Measurements from ENCODE around the gene TNFRSF8. TPM values are rescaled to one million over a fixed set of nuclear protein-coding genes. Genes with fewer than 3 reads are reported as not detected.
A peak's percentile ranks its signal among the peaks of the same experiment; 100 is the strongest.

Gene TNFRSF8
- total and polyA plus RNA-seq, 2 of the 4 experiments (the other 2 are of a cell fraction), result under 0.01 to 0.31 TPM

GRCh38 chr1:12021616-12022015 is 41.5 kb upstream of the TNFRSF8 start:
- ATAC-seq (ENCODE audit: low read depth), result no peak
- BruUV-seq (replicated peaks), result no TSS peak
- CTCF ChIA-PET, result no interaction called here

More at GRCh38 chr1:12021616-12022015, 41.5 kb upstream of the TNFRSF8 start:
- H3K14ac ChIP-seq (replicated peaks; ENCODE audit: low read depth, low read length), result no peak overlapping the region
- no peaks in the 10 kb centered on the region; the same call in 1 of the 2 replicates for H4K20me1 ChIP-seq (ENCODE audit: insufficient read depth, low read length)
- no peak overlapping the region for H2BK20ac ChIP-seq (ENCODE audit: low read depth, low read length)
- DNase-seq, result no peak
- no peak overlapping the region for H3K18ac ChIP-seq (ENCODE audit: low read depth, low read length)
- WGBS, 2 experiments (ENCODE audit: extremely low coverage in 2 of 2, insufficient read length in 1 of 2), result 91% methylated on average over 2 of the region's 9 CpGs; no CpG with 5 or more reads in 1 of the 2 experiments
- peaks cover 23% of the 10 kb centered on the region for H3K36me3 ChIP-seq (ENCODE audit: control insufficient read depth, insufficient read depth, low read length)
- H3K79me1 ChIP-seq (ENCODE audit: low read depth in 1 of 2, low read length in 2 of 2), result peaks cover 0 to 20% of the 10 kb centered on the region in 2 experiments; a peak in 3 of 4 replicates
- no peak overlapping the region for H3K9ac ChIP-seq (ENCODE audit: low read depth, low read length)
- TF ChIP-seq RCOR1 (IDR thresholded peaks at IDR 0.05; ENCODE audit: insufficient replicate concordance, low read length) (no peak), ELK1 (IDR thresholded peaks at IDR 0.05; ENCODE audit: borderline replicate concordance, low read depth, low read length) (no peak), MXI1 (IDR thresholded peaks at IDR 0.05; ENCODE audit: borderline replicate concordance, low read depth, low read length) (no peak), RFX5 (IDR thresholded peaks at IDR 0.05; ENCODE audit: low read depth, low read length) (no peak), CHD1 (IDR thresholded peaks at IDR 0.05; ENCODE audit: low read depth, low read length) (no peak), RAD21 (IDR thresholded peaks at IDR 0.05; ENCODE audit: low read length) (no peak), BHLHE40 (IDR thresholded peaks at IDR 0.05; ENCODE audit: low read depth, low read length) (no peak), USF2 (IDR thresholded peaks at IDR 0.05; ENCODE audit: low read depth, low read length) (no peak), FOS (IDR thresholded peaks at IDR 0.05; ENCODE audit: low read depth, low read length) (no peak), CEBPB (IDR thresholded peaks at IDR 0.05; ENCODE audit: low read depth, low read length) (no peak), POLR2A (IDR thresholded peaks at IDR 0.05; ENCODE audit: low read depth, low read length) (no peak), SMC3 (IDR thresholded peaks at IDR 0.05; ENCODE audit: low read depth, low read length) (no peak), MAZ (IDR thresholded peaks at IDR 0.05; ENCODE audit: borderline replicate concordance, low read depth, low read length) (no peak), NFE2L2 (IDR thresholded peaks at IDR 0.05; ENCODE audit: low read depth, low read length) (no peak)
- no peak overlapping the region for H4K91ac ChIP-seq (ENCODE audit: insufficient read depth, low read depth, low read length)
- no peak overlapping the region for H3K27ac ChIP-seq (ENCODE audit: insufficient read depth, low read length)
- no peaks in the 10 kb centered on the region for H3K4me1 ChIP-seq (ENCODE audit: control insufficient read depth, insufficient read depth, low read length)
- H2BK120ac ChIP-seq (ENCODE audit: low read depth, low read length), result no peak overlapping the region
- no peak overlapping the region for H3K4ac ChIP-seq (ENCODE audit: low read depth, low read length)
- in situ Hi-C loops (cut with MboI; ENCODE audit: low sequenced_read_pairs), result no loop called here
- H3K23ac ChIP-seq (ENCODE audit: low read depth, low read length), result no peak overlapping the region
- no peaks in the 10 kb centered on the region for H3K9me3 ChIP-seq (ENCODE audit: control insufficient read depth, insufficient read depth, low read length)
- H2BK5ac ChIP-seq (ENCODE audit: low read depth, low read length, poor library complexity, severe bottlenecking), result no peak overlapping the region
- no peaks in the 10 kb centered on the region for H3K27me3 ChIP-seq (ENCODE audit: control insufficient read depth, insufficient read depth, low read length)
- H4K5ac ChIP-seq (ENCODE audit: low read depth, low read length), result no peak overlapping the region
- dilution Hi-C loops (cut with HindIII; ENCODE audit: low sequenced_read_pairs, unreplicated experiment), result no loop called here
- POLR2A ChIA-PET (ENCODE audit: unreplicated experiment), result interaction anchor here (1.0 kb wide), 1 partner anchor 112 kb away, joined by 3 read pairs; no protein-coding TSS in a partner anchor
- H2AK5ac ChIP-seq (ENCODE audit: low read depth, low read length), result no peak overlapping the region
- no peak overlapping the region for H3K4me3 ChIP-seq (ENCODE audit: insufficient read depth, low read depth, low read length)
- no peak overlapping the region for H4K8ac ChIP-seq (ENCODE audit: low read depth in 2 of 2, low read length in 2 of 2)
- no peak overlapping the region for H3K4me2 ChIP-seq (ENCODE audit: low read depth, low read length)
- H2BK15ac ChIP-seq (ENCODE audit: low read depth, low read length), result no peak overlapping the region
- peak overlapping the region; percentile 51 for H2AFZ ChIP-seq (replicated peaks; ENCODE audit: low read length, poor library complexity)
- H2AK9ac ChIP-seq (replicated peaks; ENCODE audit: low read depth, low read length, poor library complexity), result no peak overlapping the region
- H3K56ac ChIP-seq (ENCODE audit: extremely low read depth, insufficient read depth, low read length), result no peak overlapping the region
- intact Hi-C loops (cut with micrococcal nuclease), result no loop called here
- H3K9me1 ChIP-seq (ENCODE audit: insufficient read depth, low read length), result 0 out of 2 replicates have a peak, but pooled peaks cover 2% of the 10 kb centered on the region

All from IMR-90 (cell line).